ENCODE results near the gene LMAN2. TPM values are rescaled to one million over a fixed set of nuclear protein-coding genes. Genes with fewer than 3 reads are reported as not detected.

The LMAN2 gene
- total and polyA plus RNA-seq, 8 donors: 101 to 155 (median 108) TPM

- DNase-seq: no peak
- intact Hi-C loops (cut with DNase I): no loop called here
- ATAC-seq: no peak
- Histone ChIP-seq H3K4me1 (peaks cover 15 to 50% of the 10 kb centered on the region in 2 donors), H3K27me3 (no peaks in the 10 kb centered on the region), H3K36me3 (peaks cover 0 to 31% of the 10 kb centered on the region in 2 donors), H3K4me3 (peak overlapping the region; percentile 37 to 43), H3K27ac (peak overlapping the region in 1 of 2 donors; percentile 77), H3K9me3 (no peaks in the 10 kb centered on the region)
- TF ChIP-seq CTCF (IDR thresholded peaks at IDR 0.05): no peak
Measured at GRCh38 chr5:177371120-177372033, 19.9 kb upstream of the LMAN2 start.

GRCh38 chr5:177370488-177371119, 19.1 kb upstream of the LMAN2 start:
- DNase-seq (peak in 3 of 4 donors; percentile 88 to 90 (median 88)), ATAC-seq (peak; percentile 81)
- Histone ChIP-seq H3K4me1 (peaks cover 20 to 55% of the 10 kb centered on the region in 2 donors), H3K36me3 (peaks cover 0 to 31% of the 10 kb centered on the region in 2 donors), H3K4me3 (peak overlapping the region; percentile 37 to 43), H3K9me3 (no peaks in the 10 kb centered on the region), H3K27me3 (no peaks in the 10 kb centered on the region), H3K27ac (peak overlapping the region in 1 of 2 donors; percentile 77)
- intact Hi-C loops (cut with DNase I): no loop called here
- TF ChIP-seq CTCF (IDR thresholded peaks at IDR 0.05): no peak

GRCh38 chr5:177369645-177370440, 18.4 kb upstream of the LMAN2 start:
- Histone ChIP-seq H3K4me3 (no peak overlapping the region), H3K36me3 (peaks cover 0 to 31% of the 10 kb centered on the region in 2 donors), H3K27ac (peak overlapping the region in 1 of 2 donors; percentile 77), H3K27me3 (no peaks in the 10 kb centered on the region), H3K4me1 (peaks cover 20 to 57% of the 10 kb centered on the region in 2 donors), H3K9me3 (no peaks in the 10 kb centered on the region)
- intact Hi-C loops (cut with DNase I): no loop called here
- ATAC-seq: no peak
- peak in 1 of 4 donors; percentile 50 for DNase-seq
- no peak for TF ChIP-seq CTCF (IDR thresholded peaks at IDR 0.05)

GRCh38 chr5:177368869-177369644, 17.6 kb upstream of the LMAN2 start:
- Histone ChIP-seq H3K27me3 (no peaks in the 10 kb centered on the region), H3K4me1 (peaks cover 20 to 65% of the 10 kb centered on the region in 2 donors), H3K9me3 (no peaks in the 10 kb centered on the region), H3K4me3 (no peak overlapping the region), H3K36me3 (peaks cover 0 to 31% of the 10 kb centered on the region in 2 donors), H3K27ac (no peak overlapping the region)
- intact Hi-C loops (cut with DNase I): no loop called here
- TF ChIP-seq CTCF (IDR thresholded peaks at IDR 0.05): peak; percentile 50 to 56
- ATAC-seq (no peak), DNase-seq (peak in 1 of 4 donors; percentile 32)
